ENCODE measurements around the gene LDLRAD1.

LDLRAD1 gene

DNA sequence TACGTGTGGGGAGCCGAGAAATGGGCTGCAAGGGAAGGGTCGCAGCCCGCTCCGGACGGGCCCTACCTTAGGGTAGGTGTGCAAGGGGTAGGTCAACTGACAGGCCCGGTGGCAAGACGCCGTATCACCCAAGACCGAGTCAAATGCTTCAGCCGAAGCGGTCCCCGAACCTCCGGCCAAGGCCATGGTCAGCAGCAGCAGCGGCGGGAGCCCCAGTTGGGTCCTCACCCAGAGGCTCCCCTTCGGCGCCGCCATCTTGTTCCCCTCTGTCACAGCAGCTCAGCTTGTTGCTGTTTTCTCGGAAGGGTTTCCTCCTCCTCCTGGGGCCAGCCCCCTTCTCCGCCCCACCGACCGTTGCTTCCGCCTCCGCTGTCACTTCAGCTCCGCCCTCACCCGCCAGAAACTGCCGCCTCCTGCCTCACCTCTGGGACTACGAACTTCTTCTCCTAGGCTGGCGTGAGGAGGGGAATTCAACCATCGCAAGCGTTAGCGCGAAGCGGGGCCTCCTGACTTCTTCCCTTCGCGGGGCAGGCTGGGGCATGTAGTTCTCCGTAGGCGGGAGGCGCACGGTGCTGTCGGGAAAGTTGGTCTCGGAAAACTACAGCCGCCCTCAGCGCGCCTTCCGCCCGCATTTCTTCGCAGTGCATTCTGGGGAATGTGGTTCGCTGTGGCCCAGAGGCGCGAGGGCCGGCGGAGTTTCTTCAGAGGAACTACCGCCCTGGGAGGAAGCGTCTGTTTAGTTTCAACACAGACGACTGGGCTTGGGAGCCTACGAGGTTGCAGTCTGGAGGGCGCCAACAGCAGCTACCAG lies 35.2 kb upstream of the LDLRAD1 start, which contains the start of the genes TCEANC2 and TMEM59 (continued):
- TF ChIP-seq ZNF560 (tag by site-specific recombination; IDR thresholded peaks at IDR 0.05; ENCODE audit: borderline replicate concordance) (no peak), ZNF148 (tag by site-specific recombination; IDR thresholded peaks at IDR 0.05; ENCODE audit: borderline replicate concordance) (no peak; the same call in 1 of the 2 replicates), ZNF621 (tag by site-specific recombination; IDR thresholded peaks at IDR 0.05) (no peak), ZSCAN16 (tag by site-specific recombination; IDR thresholded peaks at IDR 0.05) (no peak), IKZF3 (tag by site-specific recombination; IDR thresholded peaks at IDR 0.05) (peak; percentile 50), GFI1B (tag by site-specific recombination; IDR thresholded peaks at IDR 0.05) (no peak), KLF9 (tag by site-specific recombination; IDR thresholded peaks at IDR 0.05; ENCODE audit: low read depth) (peak; percentile 79), ZNF544 (tag by site-specific recombination; IDR thresholded peaks at IDR 0.05) (no peak), SCRT1 (tag by site-specific recombination; IDR thresholded peaks at IDR 0.05; ENCODE audit: borderline replicate concordance) (peak; percentile 76; the same call in 1 of the 2 replicates), ZNF112 (tag by site-specific recombination; IDR thresholded peaks at IDR 0.05) (no peak), ZNF114 (tag by site-specific recombination; IDR thresholded peaks at IDR 0.05) (no peak), ZNF169 (tag by site-specific recombination; IDR thresholded peaks at IDR 0.05) (no peak), ZNF280C (tag by site-specific recombination; IDR thresholded peaks at IDR 0.05) (no peak), GLIS2 (tag by site-specific recombination; IDR thresholded peaks at IDR 0.05) (peak; percentile 95), ZNF37A (tag by site-specific recombination; IDR thresholded peaks at IDR 0.05) (no peak), HOXA7 (CRISPR knock-in tag; IDR thresholded peaks at IDR 0.05; ENCODE audit: borderline replicate concordance) (no peak), ZNF624 (tag by site-specific recombination; IDR thresholded peaks at IDR 0.05) (no peak), ZSCAN5A (tag by site-specific recombination; IDR thresholded peaks at IDR 0.05) (no peak), ZNF600 (tag by site-specific recombination; IDR thresholded peaks at IDR 0.05) (0 out of 2 replicates have a peak, but pooled peaks have one; percentile 10), ZBTB44 (tag by site-specific recombination; IDR thresholded peaks at IDR 0.05) (no peak), REST (tag by site-specific recombination; IDR thresholded peaks at IDR 0.05) (no peak), ZNF341 (tag by site-specific recombination; IDR thresholded peaks at IDR 0.05; ENCODE audit: low read depth) (peak; percentile 92), ZNF529 (tag by site-specific recombination; IDR thresholded peaks at IDR 0.05; ENCODE audit: insufficient replicate concordance) (no peak), HOXC10 (CRISPR knock-in tag; IDR thresholded peaks at IDR 0.05) (no peak), EGR2 (tag by site-specific recombination; IDR thresholded peaks at IDR 0.05; ENCODE audit: low read depth) (peak; percentile 85), KLF10 (tag by site-specific recombination; IDR thresholded peaks at IDR 0.05) (no peak), ZNF843 (tag by site-specific recombination; IDR thresholded peaks at IDR 0.05) (0 out of 2 replicates have a peak, but pooled peaks have one; percentile 21), KLF8 (tag by site-specific recombination; IDR thresholded peaks at IDR 0.05) (peak; percentile 82), HOXD13 (CRISPR knock-in tag; IDR thresholded peaks at IDR 0.05; ENCODE audit: borderline replicate concordance) (0 out of 2 replicates have a peak, but pooled peaks have one; percentile 4)

All from HEK293 (cell line).